NT2/D1 (cell line): ENCODE data around the gene EML1.

Experiments
- SUZ12 ChIP-seq: IDR thresholded peaks from 2 replicates; pipeline ENCODE4 v1.6.1; 2011; ENCODE audit not compliant: insufficient read length, insufficient read depth; ENCODE audit errors: extremely low read depth
- YY1 ChIP-seq: IDR thresholded peaks from 2 replicates; pipeline ENCODE4 v1.6.1; 2011; ENCODE audit not compliant: insufficient read length, insufficient read depth
- ZNF274 ChIP-seq: IDR thresholded peaks from 2 replicates; pipeline ENCODE4 v1.6.1; 2011; ENCODE audit warnings: mild to moderate bottlenecking, low read depth, low read length

GRCh38 chr14:99904506-99904905 lies 111.3 kb downstream of the EML1 start:
- TF ChIP-seq ZNF274: no peak
- no peak for TF ChIP-seq SUZ12
- no peak for TF ChIP-seq YY1
